Pancreas (tissue), 10 donors: Measurements from ENCODE around the gene IL1R1. TPM values are rescaled to one million over a fixed set of nuclear protein-coding genes. Genes with fewer than 3 reads are reported as not detected.

Source experiments
- ATAC-seq, 4 donors: fragments of 200-7000 bp; cut with Tn5 transposase; one replicate each; pipeline versions ENCODE4 v1.8.0 to v1.9.1; 2020; ENCODE audit warnings: mild to moderate bottlenecking in 4 of 4, moderate library complexity in 4 of 4
- DNase-seq, 6 donors: peaks; one replicate each; pipeline ENCODE4 v3.0.0-alpha.2; 2020
- FAIRE-seq: peaks from 2 replicates; lab custom pipeline; 2012; peaks lifted over from hg19 to GRCh38; lab: Jason Lieb, UNC
- H3K27ac ChIP-seq, 4 donors: fragments of 200-600 bp; sonication (generic); 1 replicate in 3 of 4; 2 replicates in 1 of 4; pipeline versions ENCODE4 v1.5.0 to v1.8.0; 2020
- H3K27me3 ChIP-seq, 4 donors: fragments of 200-600 bp; one replicate each; pipeline ENCODE4 v1.8.0; 2021
- H3K36me3 ChIP-seq, 3 donors: fragments of 200-600 bp; sonication (generic) in 1 of 3; one replicate each; pipeline versions ENCODE4 v1.5.0 to v1.8.0; 2020 to 2021
- H3K4me1 ChIP-seq, 3 donors: fragments of 200-600 bp; one replicate each; pipeline ENCODE4 v1.8.0; 2021
- H3K4me3 ChIP-seq, 4 donors: fragments of 200-600 bp; sonication (generic) in 2 of 4; one replicate each; pipeline versions ENCODE4 v1.5.0 to v1.8.0; 2020 to 2021
- H3K9me3 ChIP-seq, 4 donors: fragments of 200-600 bp; one replicate each; pipeline ENCODE4 v1.8.0; 2021
- WGBS, 2 donors: extraction: QIAGEN DNeasy Blood & Tissue Kit; methylation state at CpG; one replicate each; pipeline ENCODE4 v1.1.7; 2013; 5-methylcytosine and 5-hydroxymethylcytosine counted together
- intact Hi-C, 3 donors: fragments of 100-400 bp; cut with DNase I; formaldehyde crosslinking; loops; one replicate each; pipeline versions ENCODE4 v1.11.1 to v1.14.2; 2022
- polyA plus RNA-seq, 2 donors: library from polyadenylated mRNA; stranded (reverse); fragments of 200-250 nt; gene quantifications; one replicate each; pipeline ENCODE4 v1.2.3, GENCODE V29; 2013
- total RNA-seq, 6 donors: library from RNA; stranded (reverse); fragmentation: NEBNext Ultra II Directional in 4 of 6; extraction: Animal tissue kit (Norgen Biotek cat#: 25700) in 4 of 6; gene quantifications; one replicate each; pipeline versions ENCODE4 v1.2.1 to v1.2.4, GENCODE V29; 2021 to 2023
- TF ChIP-seq, protein P1 (sequence below), 4 donors: fragments of 200-600 bp; sonication (generic) in 3 of 4; IDR thresholded peaks; one replicate each; pipeline versions ENCODE4 v1.5.0 to v1.8.0; 2021; ENCODE audit warnings: antibody characterized with exemption in 4 of 4
- donor health status: healthy with polysubstance abuse.
- donor health status: DM: no; HTN: no; CAD: no; lungs with moderate emphysema.
- donor health status: DM: no; HTN: no; CAD: no.
- donor health status: control.
- donor health status: control.
- donor health status: Bipolar disorder and iron deficiency.
- donor health status: DM: yes; HTN: yes; CAD: no.
- donor health status: DM: no; HTN: no; CAD: no.
- donor health status: DM: no; HTN: no; CAD: no.
- donor health status: DM: yes; HTN: yes; CAD: no.

The IL1R1 gene
- total and polyA plus RNA-seq, 8 donors: 17.1 to 74.5 (median 26.8) TPM

DNA sequence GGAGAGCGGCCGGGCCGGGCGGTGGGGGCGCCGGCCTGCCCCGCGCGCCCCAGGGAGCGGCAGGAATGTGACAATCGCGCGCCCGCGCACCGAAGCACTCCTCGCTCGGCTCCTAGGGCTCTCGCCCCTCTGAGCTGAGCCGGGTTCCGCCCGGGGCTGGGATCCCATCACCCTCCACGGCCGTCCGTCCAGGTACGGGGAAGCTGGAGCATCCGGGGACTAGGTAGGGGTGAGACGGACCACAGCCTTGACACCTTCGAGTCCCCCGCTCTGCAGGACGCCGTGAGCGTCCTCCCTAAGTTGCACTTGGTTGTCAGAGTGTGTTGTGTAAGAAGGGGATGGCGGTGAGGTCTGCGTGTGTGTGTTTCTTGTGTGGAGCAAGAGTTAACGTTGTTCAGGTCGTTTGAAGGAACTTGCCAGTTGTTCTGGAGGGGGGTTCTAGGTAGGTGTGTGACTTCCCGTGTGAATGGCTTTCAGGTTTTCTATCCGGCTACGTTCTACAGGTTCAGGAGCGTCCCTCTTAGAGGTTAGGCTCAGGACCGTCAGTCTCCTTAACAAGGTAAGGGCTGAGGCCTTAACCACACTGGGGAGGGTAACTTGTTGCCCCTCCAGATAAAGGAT is 393 bp downstream of the IL1R1 start:
- Histone ChIP-seq H3K27ac (peak overlapping the region; percentile 61 to 97 (median 86)), H3K27me3 (no peaks in the 10 kb centered on the region), H3K36me3 (no peaks in the 10 kb centered on the region), H3K4me3 (peak overlapping the region; percentile 16 to 72 (median 70)), H3K9me3 (no peaks in the 10 kb centered on the region), H3K4me1 (peaks cover 0 to 19% (median 4%) of the 10 kb centered on the region in 3 donors)
- intact Hi-C loops: loop anchor here in 1 of 3 donors (10.0 kb wide), 1 partner anchor 118 kb away; no protein-coding TSS in a partner anchor
- ATAC-seq: peak; percentile 10 to 36 (median 17)
- peak in 2 of 6 donors; percentile 42 to 85 for DNase-seq
- 1 to 2% methylated on average over 42 of the region's 42 CpGs for WGBS, 2 donors
- TF ChIP-seq, protein P1, sequence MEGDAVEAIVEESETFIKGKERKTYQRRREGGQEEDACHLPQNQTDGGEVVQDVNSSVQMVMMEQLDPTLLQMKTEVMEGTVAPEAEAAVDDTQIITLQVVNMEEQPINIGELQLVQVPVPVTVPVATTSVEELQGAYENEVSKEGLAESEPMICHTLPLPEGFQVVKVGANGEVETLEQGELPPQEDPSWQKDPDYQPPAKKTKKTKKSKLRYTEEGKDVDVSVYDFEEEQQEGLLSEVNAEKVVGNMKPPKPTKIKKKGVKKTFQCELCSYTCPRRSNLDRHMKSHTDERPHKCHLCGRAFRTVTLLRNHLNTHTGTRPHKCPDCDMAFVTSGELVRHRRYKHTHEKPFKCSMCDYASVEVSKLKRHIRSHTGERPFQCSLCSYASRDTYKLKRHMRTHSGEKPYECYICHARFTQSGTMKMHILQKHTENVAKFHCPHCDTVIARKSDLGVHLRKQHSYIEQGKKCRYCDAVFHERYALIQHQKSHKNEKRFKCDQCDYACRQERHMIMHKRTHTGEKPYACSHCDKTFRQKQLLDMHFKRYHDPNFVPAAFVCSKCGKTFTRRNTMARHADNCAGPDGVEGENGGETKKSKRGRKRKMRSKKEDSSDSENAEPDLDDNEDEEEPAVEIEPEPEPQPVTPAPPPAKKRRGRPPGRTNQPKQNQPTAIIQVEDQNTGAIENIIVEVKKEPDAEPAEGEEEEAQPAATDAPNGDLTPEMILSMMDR (IDR thresholded peaks at IDR 0.05): no peak
- FAIRE-seq: no peak

DNA sequence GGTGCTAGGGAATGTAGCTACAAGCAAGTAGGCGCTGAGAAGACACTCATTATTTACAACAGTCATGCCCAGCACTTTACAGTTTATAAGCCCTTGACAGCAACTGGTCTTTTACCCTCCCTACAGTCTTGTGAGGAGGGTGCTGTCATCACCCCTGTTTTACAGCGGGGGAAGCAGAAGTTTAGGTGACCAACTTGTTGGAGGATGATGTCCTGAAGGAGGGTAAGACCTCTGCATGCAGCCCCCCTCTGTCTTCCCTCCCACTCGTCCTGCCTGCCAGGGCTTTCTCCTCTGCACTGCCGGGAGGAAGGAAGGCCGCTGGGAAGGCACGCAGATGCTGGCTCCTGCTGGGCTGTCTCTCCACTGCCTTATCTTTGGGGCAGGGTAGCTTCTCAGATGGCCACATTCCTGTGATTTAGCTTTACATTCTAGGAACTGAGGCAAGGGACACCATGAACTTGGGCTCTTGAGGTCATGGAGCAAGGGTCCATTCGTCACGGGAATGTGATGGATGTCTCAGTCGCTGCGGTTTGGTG is 972 bp downstream of the IL1R1 start:
- H3K36me3 ChIP-seq: no peaks in the 10 kb centered on the region
- peak overlapping the region; percentile 16 to 72 (median 70) for H3K4me3 ChIP-seq
- TF ChIP-seq, protein P1 (IDR thresholded peaks at IDR 0.05): no peak
- FAIRE-seq: no peak
- H3K27ac ChIP-seq: peak overlapping the region; percentile 61 to 97 (median 86)
- peaks cover 0 to 21% (median 4%) of the 10 kb centered on the region in 3 donors for H3K4me1 ChIP-seq
- no peaks in the 10 kb centered on the region for H3K9me3 ChIP-seq
- 11 to 13% methylated on average over 10 of the region's 10 CpGs for WGBS, 2 donors
- intact Hi-C loops: loop anchor here in 1 of 3 donors (10.0 kb wide), 1 partner anchor 119 kb away; no protein-coding TSS in a partner anchor
- DNase-seq: peak in 4 of 6 donors; percentile 30 to 63 (median 42)
- ATAC-seq: peak; percentile 32 to 50 (median 43)
- H3K27me3 ChIP-seq: no peaks in the 10 kb centered on the region

DNA sequence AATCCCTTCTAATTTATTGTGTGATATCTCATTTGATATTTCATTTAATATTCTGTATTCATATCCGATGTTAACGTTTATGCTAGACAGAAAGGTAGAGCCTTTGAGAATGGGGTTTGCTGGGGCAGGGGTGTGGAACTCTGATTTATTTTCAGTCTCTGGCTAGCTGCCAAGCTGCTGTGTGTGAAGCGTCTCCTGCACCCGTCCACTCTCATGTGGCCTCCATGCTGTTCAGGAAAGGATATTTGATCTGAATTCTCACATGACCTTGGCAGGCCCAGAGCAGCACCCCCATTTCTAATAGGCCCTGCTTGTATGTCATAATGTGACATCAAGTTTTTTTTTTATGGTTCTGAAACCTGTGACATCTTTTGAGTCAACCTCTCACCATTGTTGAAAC is 1.6 kb downstream of the IL1R1 start:
- Histone ChIP-seq H3K4me1 (peaks cover 0 to 22% (median 4%) of the 10 kb centered on the region in 3 donors), H3K36me3 (no peaks in the 10 kb centered on the region), H3K27ac (peak overlapping the region in 2 of 4 donors; percentile 96 to 97), H3K27me3 (no peaks in the 10 kb centered on the region), H3K9me3 (no peaks in the 10 kb centered on the region), H3K4me3 (peak overlapping the region in 2 of 4 donors; percentile 72)
- WGBS, 2 donors: 16 to 21% methylated on average over 4 of the region's 4 CpGs
- TF ChIP-seq, protein P1 (IDR thresholded peaks at IDR 0.05): no peak
- DNase-seq (peak in 1 of 6 donors; percentile 29), FAIRE-seq (no peak), ATAC-seq (no peak)
- intact Hi-C loops: loop anchor here in 1 of 3 donors (10.0 kb wide), 1 partner anchor 119 kb away; no protein-coding TSS in a partner anchor

DNA sequence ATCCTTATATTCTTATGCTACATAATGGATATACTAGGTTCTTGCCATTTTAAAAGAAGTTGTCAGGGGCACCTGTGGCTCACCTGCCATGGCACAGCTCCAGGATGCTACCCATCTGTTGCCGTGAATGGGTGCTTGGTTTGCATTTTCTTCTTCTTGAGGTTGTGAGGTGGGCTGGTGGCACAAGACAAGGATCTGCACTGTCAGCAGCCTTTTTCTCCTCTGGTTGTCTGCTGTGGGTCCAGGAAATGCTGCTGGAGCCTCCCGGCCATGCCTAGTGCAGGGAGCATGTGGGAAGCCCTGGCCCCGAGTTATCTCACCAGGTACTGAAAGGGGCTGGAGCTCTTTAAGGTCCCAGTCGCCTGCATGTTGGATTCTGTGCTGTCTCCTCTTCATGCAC is 2.6 kb downstream of the IL1R1 start:
- Histone ChIP-seq H3K36me3 (no peaks in the 10 kb centered on the region), H3K27me3 (no peaks in the 10 kb centered on the region), H3K4me3 (peak overlapping the region in 1 of 4 donors; percentile 72), H3K27ac (no peak overlapping the region), H3K9me3 (no peaks in the 10 kb centered on the region), H3K4me1 (peaks cover 0 to 32% (median 12%) of the 10 kb centered on the region in 3 donors)
- TF ChIP-seq, protein P1 (IDR thresholded peaks at IDR 0.05): no peak
- DNase-seq (no peak), FAIRE-seq (no peak), ATAC-seq (no peak)
- intact Hi-C loops: loop anchor here in 1 of 3 donors (10.0 kb wide), 1 partner anchor 120 kb away; no protein-coding TSS in a partner anchor
- 81 to 88% methylated on average over 4 of the region's 4 CpGs for WGBS, 2 donors
